Ovary (tissue), 3 donors: ENCODE measurements around the gene AMDHD1.

ENCODE experiments used
- EP300 ChIP-seq: sonication (generic); formaldehyde crosslinking; IDR thresholded peaks from one replicate; pipeline ENCODE4 v1.6.1; 2017; ENCODE audit warnings: antibody characterized with exemption
- TF ChIP-seq, protein P1 (sequence below), 3 donors: fragments of 450-650 bp in 2 of 3; fragments of 200-600 bp in 1 of 3; IDR thresholded peaks; one replicate each; pipeline versions ENCODE4 v1.5.1 to v1.8.0; 2016 to 2022; ENCODE audit warnings: antibody characterized with exemption in 3 of 3, mild to moderate bottlenecking in 1 of 3
- donor health status: DM: no; HTN: no; CAD: no.

GRCh38 chr12:95984682-95985081 lies 41.6 kb downstream of the AMDHD1 start:
- TF ChIP-seq, protein P1, sequence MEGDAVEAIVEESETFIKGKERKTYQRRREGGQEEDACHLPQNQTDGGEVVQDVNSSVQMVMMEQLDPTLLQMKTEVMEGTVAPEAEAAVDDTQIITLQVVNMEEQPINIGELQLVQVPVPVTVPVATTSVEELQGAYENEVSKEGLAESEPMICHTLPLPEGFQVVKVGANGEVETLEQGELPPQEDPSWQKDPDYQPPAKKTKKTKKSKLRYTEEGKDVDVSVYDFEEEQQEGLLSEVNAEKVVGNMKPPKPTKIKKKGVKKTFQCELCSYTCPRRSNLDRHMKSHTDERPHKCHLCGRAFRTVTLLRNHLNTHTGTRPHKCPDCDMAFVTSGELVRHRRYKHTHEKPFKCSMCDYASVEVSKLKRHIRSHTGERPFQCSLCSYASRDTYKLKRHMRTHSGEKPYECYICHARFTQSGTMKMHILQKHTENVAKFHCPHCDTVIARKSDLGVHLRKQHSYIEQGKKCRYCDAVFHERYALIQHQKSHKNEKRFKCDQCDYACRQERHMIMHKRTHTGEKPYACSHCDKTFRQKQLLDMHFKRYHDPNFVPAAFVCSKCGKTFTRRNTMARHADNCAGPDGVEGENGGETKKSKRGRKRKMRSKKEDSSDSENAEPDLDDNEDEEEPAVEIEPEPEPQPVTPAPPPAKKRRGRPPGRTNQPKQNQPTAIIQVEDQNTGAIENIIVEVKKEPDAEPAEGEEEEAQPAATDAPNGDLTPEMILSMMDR (IDR thresholded peaks at IDR 0.05): no peak
- TF ChIP-seq EP300: no peak
